ENCODE measurements around the gene CBS.
"Not testable (repeated sequence)": the region's sequence is repeated elsewhere in the genome, so short reads cannot be mapped to it uniquely, and the experiment has no call there.

The CBS gene

GRCh38 chr21:43012596-43012995 lies 63.0 kb downstream of the CBS start:
- Histone ChIP-seq H3K9me3 (ENCODE audit: insufficient read depth, low read depth, low read length) (no peaks in the 10 kb centered on the region), H3K4me3 (ENCODE audit: low read length, poor library complexity, severe bottlenecking) (no peak overlapping the region), H3F3A (ENCODE audit: low read depth) (no peaks in the 10 kb centered on the region), H3K4me1 (ENCODE audit: insufficient read depth, low read length, poor library complexity, severe bottlenecking) (no peaks in the 10 kb centered on the region), H3K79me2 (ENCODE audit: insufficient read depth, low read length) (no peaks in the 10 kb centered on the region), H3K9ac (ENCODE audit: low read depth, low read length, poor library complexity, severe bottlenecking) (no peak overlapping the region), H2AFZ (ENCODE audit: low read length) (no peak overlapping the region), H3K4me2 (ENCODE audit: low read depth, low read length, poor library complexity, severe bottlenecking) (no peak overlapping the region), H4K20me1 (ENCODE audit: insufficient read depth, low read length, poor library complexity, severe bottlenecking) (no peaks in the 10 kb centered on the region), H3K36me3 (ENCODE audit: insufficient read depth, low read length) (peaks cover 67% of the 10 kb centered on the region; the same call in 1 of the 2 replicates), H3K9me2 (replicated peaks; ENCODE audit: low read depth, low read length) (no peaks in the 10 kb centered on the region), H3K27me3 (ENCODE audit: insufficient read depth, low read length, poor library complexity, severe bottlenecking) (no peaks in the 10 kb centered on the region)
- TF ChIP-seq EZH2phosphoT487 (IDR thresholded peaks at IDR 0.05; ENCODE audit: borderline replicate concordance), result no peak

GRCh38 chr21:43006874-43007208 lies 68.8 kb downstream of the CBS start:
- no peaks in the 10 kb centered on the region for H3K9me2 ChIP-seq (replicated peaks; ENCODE audit: low read depth, low read length)

GRCh38 chr21:43006051-43006873 lies 69.4 kb downstream of the CBS start:
- H2AFZ ChIP-seq (ENCODE audit: low read length); H3F3A ChIP-seq (ENCODE audit: low read depth); H3K4me1 ChIP-seq (ENCODE audit: insufficient read depth, low read length, poor library complexity, severe bottlenecking); H3K4me2 ChIP-seq (ENCODE audit: low read depth, low read length, poor library complexity, severe bottlenecking); H3K9me3 ChIP-seq (ENCODE audit: insufficient read depth, low read depth, low read length); H3K79me2 ChIP-seq (ENCODE audit: insufficient read depth, low read length); H4K20me1 ChIP-seq (ENCODE audit: insufficient read depth, low read length, poor library complexity, severe bottlenecking); H3K9ac ChIP-seq (ENCODE audit: low read depth, low read length, poor library complexity, severe bottlenecking); H3K9me2 ChIP-seq (replicated peaks; ENCODE audit: low read depth, low read length); H3K27me3 ChIP-seq (ENCODE audit: insufficient read depth, low read length, poor library complexity, severe bottlenecking); H3K4me3 ChIP-seq (ENCODE audit: low read length, poor library complexity, severe bottlenecking): not testable (repeated sequence)
- peaks cover 36% of the 10 kb centered on the region for H3K36me3 ChIP-seq (ENCODE audit: insufficient read depth, low read length)

More at GRCh38 chr21:43006874-43007208, 68.8 kb downstream of the CBS start:
- Histone ChIP-seq H3K79me2 (ENCODE audit: insufficient read depth, low read length) (peaks cover 3% of the 10 kb centered on the region; the same call in 1 of the 2 replicates), H4K20me1 (ENCODE audit: insufficient read depth, low read length, poor library complexity, severe bottlenecking) (no peaks in the 10 kb centered on the region), H3K4me3 (ENCODE audit: low read length, poor library complexity, severe bottlenecking) (no peak overlapping the region), H3K9ac (ENCODE audit: low read depth, low read length, poor library complexity, severe bottlenecking) (no peak overlapping the region), H2AFZ (ENCODE audit: low read length) (no peak overlapping the region), H3F3A (ENCODE audit: low read depth) (no peaks in the 10 kb centered on the region), H3K4me2 (ENCODE audit: low read depth, low read length, poor library complexity, severe bottlenecking) (no peak overlapping the region), H3K27me3 (ENCODE audit: insufficient read depth, low read length, poor library complexity, severe bottlenecking) (no peaks in the 10 kb centered on the region), H3K9me3 (ENCODE audit: insufficient read depth, low read depth, low read length) (no peaks in the 10 kb centered on the region), H3K36me3 (ENCODE audit: insufficient read depth, low read length) (peaks cover 41% of the 10 kb centered on the region), H3K4me1 (ENCODE audit: insufficient read depth, low read length, poor library complexity, severe bottlenecking) (no peaks in the 10 kb centered on the region)
- no peak for TF ChIP-seq CTCF (conservative IDR thresholded peaks at IDR 0.05; ENCODE audit: low read length)
- TF ChIP-seq EZH2phosphoT487 (IDR thresholded peaks at IDR 0.05; ENCODE audit: borderline replicate concordance), result no peak

- TF ChIP-seq EZH2phosphoT487 (IDR thresholded peaks at IDR 0.05; ENCODE audit: borderline replicate concordance), result no peak
- TF ChIP-seq CTCF (conservative IDR thresholded peaks at IDR 0.05; ENCODE audit: low read length), result no peak
- no peaks in the 10 kb centered on the region for H3K27me3 ChIP-seq (ENCODE audit: insufficient read depth, low read length, poor library complexity, severe bottlenecking)
- H3K9ac ChIP-seq (ENCODE audit: low read depth, low read length, poor library complexity, severe bottlenecking), result no peak overlapping the region
- no peaks in the 10 kb centered on the region for H4K20me1 ChIP-seq (ENCODE audit: insufficient read depth, low read length, poor library complexity, severe bottlenecking)
- H3K4me1 ChIP-seq (ENCODE audit: insufficient read depth, low read length, poor library complexity, severe bottlenecking), result no peaks in the 10 kb centered on the region
- H3K36me3 ChIP-seq (ENCODE audit: insufficient read depth, low read length), result peaks cover 35% of the 10 kb centered on the region
- no peak overlapping the region for H2AFZ ChIP-seq (ENCODE audit: low read length)
- H3K9me3 ChIP-seq (ENCODE audit: insufficient read depth, low read depth, low read length), result no peaks in the 10 kb centered on the region
- no peaks in the 10 kb centered on the region for H3K9me2 ChIP-seq (replicated peaks; ENCODE audit: low read depth, low read length)
- no peak overlapping the region for H3K4me3 ChIP-seq (ENCODE audit: low read length, poor library complexity, severe bottlenecking)
- H3F3A ChIP-seq (ENCODE audit: low read depth), result no peaks in the 10 kb centered on the region
- no peak overlapping the region for H3K4me2 ChIP-seq (ENCODE audit: low read depth, low read length, poor library complexity, severe bottlenecking)
- H3K79me2 ChIP-seq (ENCODE audit: insufficient read depth, low read length), result peaks cover 3% of the 10 kb centered on the region; the same call in 1 of the 2 replicates
Measured at GRCh38 chr21:43005635-43006034, 70.0 kb downstream of the CBS start.

All from Loucy (cell line).